Pancreas (tissue), 10 donors: ENCODE data around the gene LANCL1. TPM values are rescaled to one million over a fixed set of nuclear protein-coding genes. Genes with fewer than 3 reads are reported as not detected.

Source experiments
- ATAC-seq, 4 donors: fragments of 200-7000 bp; cut with Tn5 transposase; one replicate each; pipeline versions ENCODE4 v1.8.0 to v1.9.1; 2020; ENCODE audit warnings: mild to moderate bottlenecking in 4 of 4, moderate library complexity in 4 of 4
- DNase-seq, 6 donors: peaks; one replicate each; pipeline ENCODE4 v3.0.0-alpha.2; 2020
- FAIRE-seq: peaks from 2 replicates; lab custom pipeline; 2012; peaks lifted over from hg19 to GRCh38; lab: Jason Lieb, UNC
- H3K27ac ChIP-seq, 4 donors: fragments of 200-600 bp; sonication (generic); 1 replicate in 3 of 4; 2 replicates in 1 of 4; pipeline versions ENCODE4 v1.5.0 to v1.8.0; 2020
- H3K27me3 ChIP-seq, 4 donors: fragments of 200-600 bp; one replicate each; pipeline ENCODE4 v1.8.0; 2021
- H3K36me3 ChIP-seq, 3 donors: fragments of 200-600 bp; sonication (generic) in 1 of 3; one replicate each; pipeline versions ENCODE4 v1.5.0 to v1.8.0; 2020 to 2021
- H3K4me1 ChIP-seq, 3 donors: fragments of 200-600 bp; one replicate each; pipeline ENCODE4 v1.8.0; 2021
- H3K4me3 ChIP-seq, 4 donors: fragments of 200-600 bp; sonication (generic) in 2 of 4; one replicate each; pipeline versions ENCODE4 v1.5.0 to v1.8.0; 2020 to 2021
- H3K9me3 ChIP-seq, 4 donors: fragments of 200-600 bp; one replicate each; pipeline ENCODE4 v1.8.0; 2021
- WGBS, 2 donors: extraction: QIAGEN DNeasy Blood & Tissue Kit; methylation state at CpG; one replicate each; pipeline ENCODE4 v1.1.7; 2013; 5-methylcytosine and 5-hydroxymethylcytosine counted together
- intact Hi-C, 3 donors: fragments of 100-400 bp; cut with DNase I; formaldehyde crosslinking; loops; one replicate each; pipeline versions ENCODE4 v1.11.1 to v1.14.2; 2022
- polyA plus RNA-seq, 2 donors: library from polyadenylated mRNA; stranded (reverse); fragments of 200-250 nt; gene quantifications; one replicate each; pipeline ENCODE4 v1.2.3, GENCODE V29; 2013
- total RNA-seq, 6 donors: library from RNA; stranded (reverse); fragmentation: NEBNext Ultra II Directional in 4 of 6; extraction: Animal tissue kit (Norgen Biotek cat#: 25700) in 4 of 6; gene quantifications; one replicate each; pipeline versions ENCODE4 v1.2.1 to v1.2.4, GENCODE V29; 2021 to 2023
- TF ChIP-seq, protein P1 (sequence below), 4 donors: fragments of 200-600 bp; sonication (generic) in 3 of 4; IDR thresholded peaks; one replicate each; pipeline versions ENCODE4 v1.5.0 to v1.8.0; 2021; ENCODE audit warnings: antibody characterized with exemption in 4 of 4
- donor health status: healthy with polysubstance abuse.
- donor health status: DM: no; HTN: no; CAD: no; lungs with moderate emphysema.
- donor health status: DM: no; HTN: no; CAD: no.
- donor health status: control.
- donor health status: control.
- donor health status: Bipolar disorder and iron deficiency.
- donor health status: DM: yes; HTN: yes; CAD: no.
- donor health status: DM: no; HTN: no; CAD: no.
- donor health status: DM: no; HTN: no; CAD: no.
- donor health status: DM: yes; HTN: yes; CAD: no.

LANCL1 gene
- total and polyA plus RNA-seq, 8 donors: 6.0 to 25.0 (median 18.2) TPM

DNA sequence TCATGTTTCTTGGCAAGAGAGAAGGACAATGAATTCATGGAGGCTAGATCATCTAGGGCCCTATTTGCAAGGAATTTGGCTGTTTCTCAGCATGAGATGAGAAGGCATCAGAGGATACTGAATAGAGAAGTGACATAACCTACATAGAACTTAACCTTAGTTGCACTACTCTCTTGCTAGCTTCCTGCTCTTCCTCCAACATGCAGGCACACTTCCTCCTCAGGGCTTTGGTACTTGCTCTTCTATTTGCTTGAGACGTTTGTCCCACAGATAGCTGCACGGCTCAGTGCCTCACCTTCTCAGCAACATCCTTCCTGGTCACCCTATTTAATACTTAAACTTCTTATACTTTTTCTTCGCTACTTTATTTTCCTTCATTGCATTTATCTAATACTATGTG lies 20.0 kb upstream of the LANCL1 start:
- H3K36me3 ChIP-seq: no peaks in the 10 kb centered on the region
- H3K4me1 ChIP-seq: no peaks in the 10 kb centered on the region
- DNase-seq (no peak), ATAC-seq (no peak), FAIRE-seq (no peak)
- no peaks in the 10 kb centered on the region for H3K9me3 ChIP-seq
- WGBS, 2 donors: 52 to 55% methylated on average over 3 of the region's 3 CpGs
- no peaks in the 10 kb centered on the region for H3K27me3 ChIP-seq
- TF ChIP-seq, protein P1, sequence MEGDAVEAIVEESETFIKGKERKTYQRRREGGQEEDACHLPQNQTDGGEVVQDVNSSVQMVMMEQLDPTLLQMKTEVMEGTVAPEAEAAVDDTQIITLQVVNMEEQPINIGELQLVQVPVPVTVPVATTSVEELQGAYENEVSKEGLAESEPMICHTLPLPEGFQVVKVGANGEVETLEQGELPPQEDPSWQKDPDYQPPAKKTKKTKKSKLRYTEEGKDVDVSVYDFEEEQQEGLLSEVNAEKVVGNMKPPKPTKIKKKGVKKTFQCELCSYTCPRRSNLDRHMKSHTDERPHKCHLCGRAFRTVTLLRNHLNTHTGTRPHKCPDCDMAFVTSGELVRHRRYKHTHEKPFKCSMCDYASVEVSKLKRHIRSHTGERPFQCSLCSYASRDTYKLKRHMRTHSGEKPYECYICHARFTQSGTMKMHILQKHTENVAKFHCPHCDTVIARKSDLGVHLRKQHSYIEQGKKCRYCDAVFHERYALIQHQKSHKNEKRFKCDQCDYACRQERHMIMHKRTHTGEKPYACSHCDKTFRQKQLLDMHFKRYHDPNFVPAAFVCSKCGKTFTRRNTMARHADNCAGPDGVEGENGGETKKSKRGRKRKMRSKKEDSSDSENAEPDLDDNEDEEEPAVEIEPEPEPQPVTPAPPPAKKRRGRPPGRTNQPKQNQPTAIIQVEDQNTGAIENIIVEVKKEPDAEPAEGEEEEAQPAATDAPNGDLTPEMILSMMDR (IDR thresholded peaks at IDR 0.05): no peak
- H3K27ac ChIP-seq: no peak overlapping the region
- no peak overlapping the region for H3K4me3 ChIP-seq
- intact Hi-C loops: no loop called here

DNA sequence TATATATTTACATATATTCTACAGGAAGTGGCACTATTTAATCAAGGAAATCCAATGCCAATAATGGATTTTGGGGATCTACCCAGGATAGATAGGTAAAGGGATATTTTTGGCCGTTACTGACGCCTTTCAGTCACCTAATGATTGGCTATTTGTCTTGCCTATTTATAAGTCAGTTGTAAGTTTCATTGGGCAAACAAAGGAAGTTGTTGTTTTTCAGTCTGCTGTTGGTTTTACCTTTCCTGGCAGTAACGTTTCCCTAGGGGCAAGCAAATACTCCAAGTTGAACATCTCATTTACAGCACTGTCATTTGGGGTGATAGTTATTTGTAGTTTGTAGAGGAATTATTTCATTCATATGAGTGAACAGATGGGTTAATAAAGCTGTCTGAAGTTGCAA lies 17.0 kb upstream of the LANCL1 start:
- Histone ChIP-seq H3K27ac (no peak overlapping the region), H3K9me3 (no peaks in the 10 kb centered on the region), H3K27me3 (no peaks in the 10 kb centered on the region), H3K4me1 (no peaks in the 10 kb centered on the region), H3K36me3 (no peaks in the 10 kb centered on the region), H3K4me3 (no peak overlapping the region)
- TF ChIP-seq, protein P1 (IDR thresholded peaks at IDR 0.05): no peak
- ATAC-seq (no peak), FAIRE-seq (no peak), DNase-seq (no peak)
- 33 to 45% methylated on average over 3 of the region's 3 CpGs for WGBS, 2 donors
- intact Hi-C loops: no loop called here

DNA sequence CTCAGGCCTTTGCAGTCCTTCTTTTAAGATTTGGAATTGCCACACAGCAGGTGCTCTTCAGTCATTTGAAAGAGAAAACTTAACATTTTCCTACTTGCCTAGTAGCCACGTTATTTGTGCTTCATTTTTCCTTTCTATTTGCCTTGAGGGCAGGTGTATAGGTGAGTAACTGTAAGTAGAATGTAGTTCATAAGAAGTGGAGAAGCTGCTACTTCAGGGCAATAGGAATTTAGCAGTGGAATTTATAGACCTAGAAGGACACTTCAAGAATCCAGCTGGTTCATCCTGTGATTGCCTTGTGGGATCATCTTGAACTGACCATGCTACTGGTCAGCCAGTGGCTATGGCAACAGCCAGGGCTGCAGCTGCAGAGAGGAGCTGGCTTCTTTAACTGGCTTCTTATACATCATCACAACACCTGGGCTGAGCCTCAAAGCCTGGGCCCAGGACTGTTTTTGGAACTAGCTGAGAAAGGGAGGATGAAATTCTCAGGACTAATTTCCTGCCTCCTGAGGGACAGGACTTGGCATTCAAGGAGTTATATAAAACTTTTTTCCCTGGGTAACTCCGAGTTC lies 5.1 kb upstream of the LANCL1 start:
- H3K4me1 ChIP-seq: peaks cover 0 to 2% (median 0%) of the 10 kb centered on the region in 3 donors
- no peaks in the 10 kb centered on the region for H3K27me3 ChIP-seq
- DNase-seq (no peak), FAIRE-seq (no peak), ATAC-seq (no peak)
- no peaks in the 10 kb centered on the region for H3K36me3 ChIP-seq
- intact Hi-C loops: no loop called here
- TF ChIP-seq, protein P1 (IDR thresholded peaks at IDR 0.05): no peak
- WGBS, 2 donors: 36 to 41% methylated on average over 2 of the region's 2 CpGs
- H3K9me3 ChIP-seq: no peaks in the 10 kb centered on the region
- no peak overlapping the region for H3K27ac ChIP-seq
- H3K4me3 ChIP-seq: no peak overlapping the region

DNA sequence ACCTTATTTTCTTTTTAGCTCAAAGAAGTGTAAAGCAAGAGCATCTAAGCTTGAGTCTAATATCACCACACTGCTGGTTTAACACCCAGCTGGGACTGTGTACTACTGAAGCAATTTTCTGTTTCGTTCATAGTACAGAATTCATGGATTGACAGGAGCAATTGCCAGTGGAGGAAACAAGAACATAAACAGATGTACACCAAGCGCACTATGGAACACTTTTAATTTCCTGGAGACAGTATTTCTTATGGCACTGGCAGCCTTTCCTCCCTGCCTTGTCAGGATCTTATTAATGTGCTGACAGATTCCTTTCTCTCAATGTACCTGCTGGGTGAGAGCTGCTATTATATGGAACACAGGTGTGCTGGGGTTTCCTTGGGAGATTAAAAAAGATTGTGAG lies 4.2 kb upstream of the LANCL1 start:
- intact Hi-C loops: no loop called here
- TF ChIP-seq, protein P1 (IDR thresholded peaks at IDR 0.05): no peak
- no peaks in the 10 kb centered on the region for H3K27me3 ChIP-seq
- ATAC-seq (no peak), FAIRE-seq (no peak), DNase-seq (no peak)
- 70 to 81% methylated on average over 2 of the region's 2 CpGs for WGBS, 2 donors
- peaks cover 0 to 3% (median 0%) of the 10 kb centered on the region in 3 donors for H3K4me1 ChIP-seq
- H3K4me3 ChIP-seq: no peak overlapping the region
- H3K27ac ChIP-seq: no peak overlapping the region
- no peaks in the 10 kb centered on the region for H3K9me3 ChIP-seq
- no peaks in the 10 kb centered on the region for H3K36me3 ChIP-seq

DNA sequence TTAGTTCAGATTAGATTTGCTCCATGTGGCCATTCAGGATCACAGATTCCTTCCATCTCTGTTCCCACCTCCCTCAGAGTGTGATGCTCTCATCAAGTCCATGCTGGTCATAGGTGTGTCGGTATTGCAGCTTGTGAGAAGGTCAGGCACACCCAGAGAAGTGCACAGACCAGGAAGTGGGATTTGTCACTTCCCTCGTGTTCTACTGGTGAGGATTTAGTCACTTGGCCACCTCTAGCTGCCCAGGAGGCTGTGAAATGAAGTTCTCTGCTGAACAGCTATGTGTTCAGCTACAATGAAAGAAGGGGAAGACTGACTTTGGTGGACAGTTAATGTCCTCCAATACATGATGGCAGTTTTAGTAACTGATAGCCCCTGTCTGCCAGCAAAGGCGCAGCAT lies 3.5 kb upstream of the LANCL1 start:
- H3K4me3 ChIP-seq: no peak overlapping the region
- intact Hi-C loops: no loop called here
- no peaks in the 10 kb centered on the region for H3K9me3 ChIP-seq
- H3K27me3 ChIP-seq: no peaks in the 10 kb centered on the region
- DNase-seq (no peak), ATAC-seq (no peak), FAIRE-seq (no peak)
- 60 to 71% methylated on average over 3 of the region's 3 CpGs for WGBS, 2 donors
- no peaks in the 10 kb centered on the region for H3K36me3 ChIP-seq
- H3K27ac ChIP-seq: no peak overlapping the region
- H3K4me1 ChIP-seq: peaks cover 0 to 9% (median under 1%) of the 10 kb centered on the region in 3 donors
- TF ChIP-seq, protein P1 (IDR thresholded peaks at IDR 0.05): no peak
